GM18517 (cell line): Measurements from ENCODE around the gene RER1.

Experiments used
- ATAC-seq: cut with Tn5 transposase; IDR thresholded peaks from one replicate; pipeline ENCODE4 v1.9.1; 2021; ENCODE audit warnings: mild to moderate bottlenecking, moderate library complexity; ENCODE audit not compliant: unreplicated experiment

The RER1 gene

DNA sequence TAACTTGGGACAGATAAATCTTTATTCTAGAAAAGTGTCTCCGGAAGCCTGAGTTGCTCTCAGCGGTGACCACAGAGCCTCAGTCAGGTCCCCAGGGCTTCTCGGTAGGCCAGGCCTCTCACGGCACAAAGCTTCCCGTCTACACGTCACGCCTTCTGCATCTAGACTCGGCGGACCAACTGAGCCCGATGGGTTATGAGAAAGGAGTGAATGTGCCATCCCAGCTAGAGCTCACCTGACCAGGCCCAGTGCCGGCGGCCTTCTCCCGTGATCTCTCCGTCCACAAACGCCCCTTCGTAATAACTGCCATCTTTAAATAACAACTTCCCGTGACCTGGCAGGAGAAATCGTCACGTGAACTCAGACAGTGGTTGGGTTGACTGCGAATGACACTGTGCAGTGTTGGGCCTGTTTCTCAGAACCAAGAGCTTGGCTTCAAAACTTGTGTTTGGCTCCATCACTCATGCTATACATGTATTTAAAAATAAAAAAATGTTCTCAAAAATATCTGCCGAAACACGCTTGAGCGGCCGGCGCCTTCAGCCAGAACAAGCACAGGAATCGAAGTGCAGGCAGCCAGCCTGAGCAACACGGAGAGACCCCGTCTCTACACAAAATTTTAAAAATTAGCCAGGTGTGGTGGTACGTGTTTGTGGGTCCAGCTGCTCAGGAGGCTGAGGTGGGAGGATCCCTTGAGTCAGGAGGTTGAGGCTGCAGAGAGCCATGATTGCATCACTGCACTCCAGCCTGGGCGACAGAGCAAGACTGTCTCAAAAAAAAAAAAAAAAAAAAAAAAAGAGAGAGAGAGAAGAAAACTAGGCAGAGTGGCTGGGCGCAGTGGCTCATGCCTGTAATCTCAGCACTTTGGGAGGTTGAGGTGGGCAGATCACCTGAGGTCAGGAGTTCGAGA lies 3.4 kb upstream of the RER1 start:
- no peak for ATAC-seq

- ATAC-seq, result no peak
Observed at GRCh38 chr1:2389644-2390043, 2.0 kb upstream of the RER1 start.

DNA sequence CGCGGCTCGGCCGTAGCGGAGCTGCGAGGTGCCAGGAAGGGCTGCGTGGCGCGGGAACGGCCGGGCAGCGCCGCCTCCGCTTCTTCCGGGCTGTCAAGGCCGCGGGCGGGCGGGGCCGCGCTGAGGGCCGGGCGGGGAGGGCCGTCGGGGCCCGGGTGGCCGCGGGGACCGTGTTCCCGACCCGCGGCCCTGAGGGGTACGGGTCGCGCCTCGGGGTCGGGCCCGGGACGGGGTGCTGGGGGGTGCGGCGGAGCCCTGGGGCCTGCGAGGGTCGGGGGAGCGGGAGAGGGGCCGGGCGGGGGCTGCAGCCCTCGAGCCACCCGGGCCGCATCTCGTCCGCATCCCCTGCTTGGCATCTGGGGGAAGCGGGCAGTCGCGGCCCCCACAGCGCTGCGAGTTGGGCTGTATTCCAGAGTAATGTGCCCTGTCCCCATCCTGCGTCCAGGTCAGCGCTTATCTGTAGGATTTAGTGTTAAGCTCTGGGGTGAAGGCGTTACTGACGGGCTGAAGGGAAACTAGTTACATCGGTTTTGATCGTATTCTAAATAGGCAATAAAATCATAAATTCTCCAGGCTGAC lies 379 bp downstream of the RER1 start:
- no peak for ATAC-seq

GRCh38 chr1:2392686-2393085 lies 1.0 kb downstream of the RER1 start:
- ATAC-seq, result no peak

GRCh38 chr1:2393471-2393877 lies 1.8 kb downstream of the RER1 start:
- no peak for ATAC-seq

DNA sequence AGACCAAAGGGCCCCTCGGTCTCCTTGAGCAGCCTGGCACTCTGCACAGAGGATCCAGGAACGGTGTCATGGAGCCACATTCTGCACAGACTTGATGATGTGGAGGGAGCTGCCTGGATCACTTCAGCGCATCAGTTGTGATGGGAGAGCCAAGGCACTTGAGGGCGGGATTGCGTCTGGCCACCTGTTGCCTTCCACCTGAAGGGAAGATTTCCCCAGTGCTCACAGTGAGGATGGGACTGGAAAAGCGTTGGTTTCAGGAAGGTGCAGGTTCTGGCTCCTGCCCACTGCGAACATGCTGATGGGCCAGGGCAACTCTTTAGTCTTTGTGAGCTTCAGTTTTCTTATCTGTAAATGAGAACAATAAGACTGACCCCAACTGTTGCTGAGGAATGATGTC lies 2.6 kb downstream of the RER1 start:
- ATAC-seq, result no peak

DNA sequence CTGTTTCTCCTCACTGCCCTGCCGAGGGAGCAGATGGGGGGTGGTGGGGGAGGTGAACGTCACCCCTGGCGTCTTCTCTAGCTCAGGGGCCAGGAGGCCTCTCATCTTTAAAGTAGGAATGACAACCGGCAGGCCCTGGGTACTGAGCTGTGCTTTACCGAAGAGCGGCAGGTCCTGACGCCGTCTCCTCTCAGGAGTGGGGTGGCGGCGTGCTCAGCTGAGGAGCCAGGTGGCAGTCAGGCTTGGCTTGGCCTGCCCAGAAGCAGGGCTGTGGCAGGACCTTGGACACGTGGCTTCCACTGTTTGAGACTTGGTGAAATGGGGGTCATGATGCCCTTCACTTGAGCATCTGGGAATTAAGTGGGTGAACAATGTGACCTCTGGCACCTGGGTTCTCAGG lies 3.1 kb downstream of the RER1 start:
- no peak for ATAC-seq

DNA sequence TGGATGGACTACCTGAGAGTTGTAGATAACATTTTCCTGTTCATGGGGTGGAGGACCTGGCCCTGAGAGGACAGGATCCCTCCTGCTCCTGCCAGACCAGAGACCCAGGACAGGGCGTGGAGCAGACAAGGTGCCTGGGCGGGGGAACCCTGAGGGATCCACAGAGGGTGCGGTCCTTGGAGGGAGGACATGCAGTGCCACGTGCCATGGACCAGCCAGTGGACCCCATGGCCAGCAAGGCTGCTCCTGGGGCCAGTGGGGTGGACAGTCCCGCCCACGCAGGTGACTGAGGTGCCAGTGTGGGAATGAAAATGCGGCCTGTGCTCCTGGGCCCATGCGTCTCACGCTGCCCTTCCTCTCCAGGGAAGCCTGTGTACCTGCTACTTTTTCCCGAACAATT lies 3.6 kb downstream of the RER1 start:
- no peak for ATAC-seq

- ATAC-seq, result no peak
Observed at GRCh38 chr1:2396059-2396458, 4.4 kb downstream of the RER1 start.

DNA sequence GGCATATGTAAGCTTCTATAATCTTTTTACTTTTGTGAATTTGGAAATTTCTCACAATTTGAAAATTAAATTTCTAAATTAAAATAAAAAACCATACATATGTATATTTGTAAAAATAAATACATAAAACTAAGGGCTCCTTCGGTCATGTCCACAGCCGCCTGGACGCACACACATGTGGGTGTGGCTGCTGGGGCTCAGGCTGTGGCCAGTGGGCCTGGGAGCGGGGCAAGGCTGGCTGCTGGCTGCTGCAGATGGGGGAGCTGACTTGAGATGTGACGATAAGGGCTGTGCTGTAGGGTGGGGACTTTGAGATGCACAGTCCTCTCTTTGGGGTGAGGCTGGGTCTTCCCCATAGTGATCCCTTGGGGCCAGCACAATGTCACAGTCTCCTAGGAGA lies 4.8 kb downstream of the RER1 start:
- no peak for ATAC-seq

- ATAC-seq, result no peak
Observed at GRCh38 chr1:2397007-2397679, 5.5 kb downstream of the RER1 start.

GRCh38 chr1:2398871-2399270 lies 7.2 kb downstream of the RER1 start:
- ATAC-seq, result no peak

GRCh38 chr1:2399890-2400575 lies 8.4 kb downstream of the RER1 start:
- ATAC-seq, result no peak

GRCh38 chr1:2400576-2400909 lies 8.9 kb downstream of the RER1 start:
- no peak for ATAC-seq

GRCh38 chr1:2400950-2401649 lies 9.5 kb downstream of the RER1 start:
- no peak for ATAC-seq

DNA sequence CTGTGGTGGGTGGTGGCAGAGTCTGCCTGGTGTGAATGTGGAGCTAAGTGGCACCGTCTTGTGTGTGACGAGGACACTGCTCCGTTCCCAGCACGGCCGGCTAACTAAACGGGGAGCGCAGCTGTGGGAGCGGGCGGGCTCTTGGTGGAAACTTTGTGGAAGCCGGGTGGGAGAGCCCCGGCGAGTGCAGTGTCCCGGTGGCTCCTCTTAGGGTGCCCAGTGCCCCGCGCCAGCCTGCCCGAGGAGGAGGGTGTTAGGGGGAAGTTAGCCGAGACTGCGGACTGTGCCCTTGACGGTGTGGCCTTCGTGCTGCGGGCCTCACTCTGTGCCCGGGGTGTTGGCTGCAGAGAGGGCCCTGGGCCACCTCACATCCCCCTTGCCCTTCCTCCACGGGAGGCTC lies 10.8 kb downstream of the RER1 start:
- ATAC-seq, result no peak

GRCh38 chr1:2403273-2403672 lies 11.6 kb downstream of the RER1 start:
- ATAC-seq, result no peak

DNA sequence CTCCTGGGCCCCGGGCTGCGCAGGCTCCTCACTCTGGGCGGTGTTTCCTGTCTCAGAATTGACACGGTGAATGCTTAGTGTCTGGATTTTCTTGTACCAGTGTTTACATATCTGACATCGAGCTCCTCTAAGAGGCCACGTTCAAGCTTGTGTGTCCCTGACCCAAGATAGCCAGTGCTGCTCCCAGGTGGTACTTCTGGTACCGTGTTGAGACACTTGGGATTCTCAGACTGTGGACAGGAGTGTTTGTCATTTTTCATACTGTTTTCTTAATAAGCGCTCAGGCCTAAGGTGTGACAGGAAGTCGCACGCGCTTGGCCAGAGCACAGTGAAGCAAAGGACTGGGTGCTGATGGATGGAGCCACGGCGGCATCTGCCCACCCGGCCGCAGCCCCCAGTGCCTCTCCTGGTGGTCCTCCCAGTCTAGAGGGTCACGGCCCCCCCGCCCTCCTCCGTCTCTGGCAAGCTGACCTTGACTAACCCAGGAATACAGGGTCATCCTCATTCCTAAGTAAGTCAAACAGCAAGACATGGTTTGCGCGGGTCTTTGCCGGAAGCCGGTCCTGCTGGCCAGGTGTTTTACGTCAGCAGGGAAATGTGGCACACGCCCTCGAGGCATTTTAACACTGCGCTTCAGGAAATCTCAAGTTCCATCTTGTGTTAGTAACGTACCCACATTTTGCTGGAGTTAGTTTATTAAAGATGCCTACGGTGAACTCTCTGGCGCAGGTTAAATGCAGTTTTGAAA lies 12.7 kb downstream of the RER1 start:
- ATAC-seq, result no peak

DNA sequence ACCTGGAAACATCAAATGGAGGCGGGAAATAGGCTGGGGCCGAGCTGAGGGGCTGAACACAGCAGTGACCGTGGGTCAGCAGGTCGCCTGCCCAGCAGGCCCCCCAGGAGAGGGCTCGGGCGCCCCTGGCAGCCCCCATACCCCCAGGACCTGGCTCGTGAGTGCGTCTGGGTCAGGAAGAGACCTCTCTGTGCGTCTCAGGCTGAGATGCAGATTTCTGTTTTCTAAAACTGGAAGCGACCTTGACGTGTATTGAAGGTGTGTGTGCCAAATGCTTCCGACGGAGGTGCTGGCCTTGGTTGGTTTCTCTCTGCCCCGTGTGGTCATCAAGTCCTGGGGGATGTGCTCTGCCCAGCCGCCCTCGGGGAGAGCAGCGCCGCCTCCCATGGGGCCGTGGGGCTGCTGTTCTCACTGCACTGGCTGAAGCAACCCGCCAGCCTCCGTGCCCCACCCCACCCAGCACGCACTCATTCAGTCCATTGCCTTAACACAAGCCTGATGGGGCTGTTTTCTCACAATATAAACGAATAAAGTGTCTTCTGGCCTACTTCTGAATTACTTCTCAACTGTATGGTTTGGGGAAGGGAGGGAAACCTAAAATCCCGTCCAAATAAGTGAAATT lies 13.4 kb downstream of the RER1 start:
- ATAC-seq, result no peak
